ENCODE data around the gene TLCD2.

Gene TLCD2

DNA sequence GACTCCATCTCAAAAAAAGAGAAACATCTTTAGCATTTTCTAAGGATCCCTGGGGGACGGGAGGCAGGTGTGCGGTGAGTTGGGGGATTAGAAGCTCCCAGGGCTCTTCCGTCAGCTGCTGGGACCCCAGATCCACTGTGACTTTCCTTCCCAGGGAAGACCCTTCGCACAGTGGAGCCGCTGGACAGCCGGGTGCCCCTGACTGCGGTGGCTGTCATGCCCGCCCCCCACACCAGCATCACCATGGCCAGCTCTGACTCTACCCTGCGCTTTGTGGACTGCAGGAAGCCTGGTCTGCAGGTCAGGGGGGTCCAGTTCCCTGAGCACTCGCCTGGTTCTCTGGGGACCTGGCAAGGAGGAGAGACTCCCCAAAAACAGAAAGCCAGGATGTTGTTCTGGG is 25.2 kb upstream of the TLCD2 start:
- H3K4me1 ChIP-seq (ENCODE audit: control insufficient read depth, insufficient read depth, low read length): no peaks in the 10 kb centered on the region
- WGBS, 2 experiments: 92 to 95% methylated on average over 10 of the region's 10 CpGs
- H3K27ac ChIP-seq (ENCODE audit: insufficient read depth, low read depth, low read length, poor library complexity, severe bottlenecking): no peak overlapping the region
- H3K36me3 ChIP-seq (ENCODE audit: control insufficient read depth, insufficient read depth, low read length): no peaks in the 10 kb centered on the region
- H3K27me3 ChIP-seq (ENCODE audit: control insufficient read depth, insufficient read depth, low read length, poor library complexity, severe bottlenecking): no peaks in the 10 kb centered on the region
- H3K9me3 ChIP-seq (ENCODE audit: control insufficient read depth, low read length): no peaks in the 10 kb centered on the region
- no peak overlapping the region for H3K4me3 ChIP-seq (ENCODE audit: insufficient read depth, low read depth, low read length)

DNA sequence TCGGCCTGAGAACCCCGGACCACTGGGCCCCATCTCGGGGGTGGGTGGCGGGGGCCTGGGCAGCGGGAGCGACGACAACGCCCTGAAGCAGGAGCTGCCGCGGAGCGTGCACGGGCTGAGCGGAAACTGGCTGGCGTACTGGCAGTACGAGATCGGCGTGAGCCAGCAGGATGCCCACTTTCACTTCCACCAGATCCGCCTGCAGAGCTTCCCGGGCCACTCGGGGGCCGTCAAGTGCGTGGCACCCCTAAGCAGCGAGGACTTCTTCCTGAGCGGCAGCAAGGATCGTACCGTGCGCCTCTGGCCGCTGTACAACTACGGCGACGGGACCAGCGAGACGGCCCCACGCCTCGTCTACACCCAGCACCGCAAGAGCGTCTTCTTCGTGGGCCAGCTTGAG is 23.6 kb upstream of the TLCD2 start:
- H3K36me3 ChIP-seq (ENCODE audit: control insufficient read depth, insufficient read depth, low read length): no peaks in the 10 kb centered on the region
- no peaks in the 10 kb centered on the region for H3K4me1 ChIP-seq (ENCODE audit: control insufficient read depth, insufficient read depth, low read length)
- no peak overlapping the region for H3K27ac ChIP-seq (ENCODE audit: insufficient read depth, low read depth, low read length, poor library complexity, severe bottlenecking)
- no peak overlapping the region for H3K4me3 ChIP-seq (ENCODE audit: insufficient read depth, low read depth, low read length)
- no peaks in the 10 kb centered on the region for H3K9me3 ChIP-seq (ENCODE audit: control insufficient read depth, low read length)
- 95 to 96% methylated on average over 38 of the region's 38 CpGs for WGBS, 2 experiments
- no peaks in the 10 kb centered on the region for H3K27me3 ChIP-seq (ENCODE audit: control insufficient read depth, insufficient read depth, low read length, poor library complexity, severe bottlenecking)

DNA sequence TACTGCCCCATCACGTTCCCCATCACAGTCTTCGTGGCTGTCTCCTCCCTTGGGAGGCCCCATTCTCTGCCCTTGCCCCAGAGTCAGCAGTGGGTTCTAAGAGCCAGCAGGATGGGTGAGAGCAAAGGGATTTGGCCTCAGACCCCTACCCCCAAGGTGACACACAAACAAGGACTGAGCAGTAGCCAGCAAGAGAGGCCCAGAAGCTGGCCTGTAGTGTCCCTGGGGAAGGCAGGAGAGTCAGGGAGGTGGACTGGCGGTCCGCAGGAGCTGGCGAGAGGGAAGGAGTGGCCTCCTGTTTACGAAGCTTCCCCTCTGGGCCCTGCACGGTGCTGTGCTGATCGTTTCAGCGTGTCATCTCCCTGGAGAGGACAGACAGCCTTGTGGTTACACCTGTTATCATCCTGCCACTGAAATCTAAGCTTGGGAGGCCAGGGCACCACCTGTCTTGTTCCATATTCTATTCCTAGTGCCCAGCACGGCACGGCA is 22.7 kb upstream of the TLCD2 start:
- WGBS, 2 experiments: 87% methylated on average over 11 of the region's 11 CpGs
- Histone ChIP-seq H3K27ac (ENCODE audit: insufficient read depth, low read depth, low read length, poor library complexity, severe bottlenecking) (no peak overlapping the region), H3K36me3 (ENCODE audit: control insufficient read depth, insufficient read depth, low read length) (no peaks in the 10 kb centered on the region), H3K27me3 (ENCODE audit: control insufficient read depth, insufficient read depth, low read length, poor library complexity, severe bottlenecking) (no peaks in the 10 kb centered on the region), H3K9me3 (ENCODE audit: control insufficient read depth, low read length) (no peaks in the 10 kb centered on the region), H3K4me3 (ENCODE audit: insufficient read depth, low read depth, low read length) (no peak overlapping the region), H3K4me1 (ENCODE audit: control insufficient read depth, insufficient read depth, low read length) (no peaks in the 10 kb centered on the region)

DNA sequence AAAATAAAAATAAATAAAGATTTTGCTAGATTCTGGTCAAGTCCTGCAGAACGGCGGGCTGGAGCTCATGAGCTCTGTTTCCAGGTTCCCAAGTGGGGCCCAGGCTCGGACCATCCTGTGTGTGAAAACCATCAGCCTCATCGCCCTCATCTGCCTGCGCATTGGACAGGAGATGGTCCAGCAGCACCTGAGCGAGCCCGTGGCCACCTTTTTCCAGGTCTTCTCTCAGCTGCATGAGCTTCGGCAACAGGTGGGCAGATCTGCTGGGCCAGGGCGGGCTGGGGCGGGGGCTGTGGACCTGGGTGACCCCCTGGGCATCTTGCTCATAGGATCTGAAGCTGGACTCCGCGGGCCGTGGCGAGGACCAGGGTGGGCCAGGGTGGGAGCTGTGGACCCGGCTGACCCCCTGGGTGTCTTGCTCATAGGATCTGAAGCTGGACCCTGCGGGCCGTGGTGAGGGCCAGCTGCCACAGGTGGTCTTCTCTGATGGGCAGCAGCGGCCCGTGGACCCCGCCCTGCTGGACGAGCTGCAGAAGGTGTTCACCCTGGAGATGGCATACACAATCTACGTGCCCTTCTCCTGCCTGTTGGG is 22.2 kb upstream of the TLCD2 start:
- Histone ChIP-seq H3K9me3 (ENCODE audit: control insufficient read depth, low read length) (no peaks in the 10 kb centered on the region), H3K4me1 (ENCODE audit: control insufficient read depth, insufficient read depth, low read length) (no peaks in the 10 kb centered on the region), H3K36me3 (ENCODE audit: control insufficient read depth, insufficient read depth, low read length) (no peaks in the 10 kb centered on the region), H3K27ac (ENCODE audit: insufficient read depth, low read depth, low read length, poor library complexity, severe bottlenecking) (no peak overlapping the region), H3K27me3 (ENCODE audit: control insufficient read depth, insufficient read depth, low read length, poor library complexity, severe bottlenecking) (no peaks in the 10 kb centered on the region), H3K4me3 (ENCODE audit: insufficient read depth, low read depth, low read length) (no peak overlapping the region)
- WGBS, 2 experiments: 92 to 93% methylated on average over 22 of the region's 22 CpGs

DNA sequence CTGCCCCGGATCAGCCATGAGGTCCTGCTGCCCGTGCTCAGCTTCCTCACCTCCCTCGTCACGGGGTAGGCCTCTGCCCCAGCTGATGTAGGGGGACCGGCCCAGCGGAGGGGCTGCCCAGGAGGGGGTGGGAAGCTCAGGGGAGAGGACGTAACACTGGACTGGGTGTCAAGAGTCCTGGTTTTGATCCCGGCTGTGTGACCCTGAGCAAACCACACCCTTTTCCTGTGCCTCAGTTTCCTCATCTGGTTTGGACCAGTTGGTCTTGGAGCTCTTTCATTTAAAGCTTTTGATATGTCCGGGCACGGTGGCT is 21.0 kb upstream of the TLCD2 start:
- no peaks in the 10 kb centered on the region for H3K9me3 ChIP-seq (ENCODE audit: control insufficient read depth, low read length)
- no peaks in the 10 kb centered on the region for H3K4me1 ChIP-seq (ENCODE audit: control insufficient read depth, insufficient read depth, low read length)
- H3K27ac ChIP-seq (ENCODE audit: insufficient read depth, low read depth, low read length, poor library complexity, severe bottlenecking): no peak overlapping the region
- 92 to 93% methylated on average over 10 of the region's 10 CpGs for WGBS, 2 experiments
- no peaks in the 10 kb centered on the region for H3K36me3 ChIP-seq (ENCODE audit: control insufficient read depth, insufficient read depth, low read length)
- no peaks in the 10 kb centered on the region for H3K27me3 ChIP-seq (ENCODE audit: control insufficient read depth, insufficient read depth, low read length, poor library complexity, severe bottlenecking)
- H3K4me3 ChIP-seq (ENCODE audit: insufficient read depth, low read depth, low read length): no peak overlapping the region

DNA sequence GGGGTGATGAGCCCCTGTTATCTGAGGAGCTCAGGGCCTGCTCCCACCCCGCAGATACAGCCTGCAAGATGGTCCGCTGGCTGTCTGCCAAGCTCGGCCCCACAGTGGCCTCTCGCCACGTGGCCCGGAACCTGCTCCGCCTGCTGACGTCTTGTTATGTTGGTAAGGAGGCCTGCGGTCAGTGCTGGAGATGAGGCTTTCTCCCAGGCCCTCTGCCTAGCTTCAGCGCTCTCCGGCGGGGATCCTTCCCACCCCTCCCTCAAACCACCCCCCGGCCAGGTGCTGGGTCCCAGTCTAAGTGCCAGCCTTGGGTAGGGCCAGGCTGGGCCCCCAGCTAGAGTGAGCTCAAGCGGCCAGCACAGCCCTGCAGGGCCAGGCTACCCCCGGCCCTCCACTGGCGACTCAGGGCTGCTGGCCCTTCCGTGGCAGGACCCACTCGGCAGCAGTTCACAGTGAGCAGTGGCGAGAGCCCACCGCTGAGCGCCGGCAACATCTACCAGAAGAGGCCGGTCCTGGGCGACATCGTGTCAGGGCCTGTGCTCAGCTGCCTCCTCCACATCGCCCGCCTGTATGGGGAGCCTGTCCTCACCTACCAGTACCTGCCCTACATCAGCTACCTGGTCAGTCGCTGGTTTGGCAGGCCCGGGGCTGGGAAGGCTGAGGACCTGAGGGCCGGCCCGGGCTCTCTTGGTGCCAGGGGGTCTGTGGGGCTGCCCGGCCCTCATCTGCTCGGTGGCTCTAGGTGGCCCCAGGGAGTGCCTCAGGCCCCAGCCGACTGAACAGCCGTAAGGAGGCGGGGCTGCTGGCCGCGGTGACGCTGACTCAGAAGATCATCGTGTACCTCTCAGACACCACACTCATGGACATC is 20.4 kb upstream of the TLCD2 start:
- Histone ChIP-seq H3K4me3 (ENCODE audit: insufficient read depth, low read depth, low read length) (no peak overlapping the region), H3K36me3 (ENCODE audit: control insufficient read depth, insufficient read depth, low read length) (no peaks in the 10 kb centered on the region), H3K27ac (ENCODE audit: insufficient read depth, low read depth, low read length, poor library complexity, severe bottlenecking) (no peak overlapping the region), H3K4me1 (ENCODE audit: control insufficient read depth, insufficient read depth, low read length) (no peaks in the 10 kb centered on the region), H3K27me3 (ENCODE audit: control insufficient read depth, insufficient read depth, low read length, poor library complexity, severe bottlenecking) (no peaks in the 10 kb centered on the region), H3K9me3 (ENCODE audit: control insufficient read depth, low read length) (no peaks in the 10 kb centered on the region)
- 92 to 94% methylated on average over 40 of the region's 40 CpGs for WGBS, 2 experiments

DNA sequence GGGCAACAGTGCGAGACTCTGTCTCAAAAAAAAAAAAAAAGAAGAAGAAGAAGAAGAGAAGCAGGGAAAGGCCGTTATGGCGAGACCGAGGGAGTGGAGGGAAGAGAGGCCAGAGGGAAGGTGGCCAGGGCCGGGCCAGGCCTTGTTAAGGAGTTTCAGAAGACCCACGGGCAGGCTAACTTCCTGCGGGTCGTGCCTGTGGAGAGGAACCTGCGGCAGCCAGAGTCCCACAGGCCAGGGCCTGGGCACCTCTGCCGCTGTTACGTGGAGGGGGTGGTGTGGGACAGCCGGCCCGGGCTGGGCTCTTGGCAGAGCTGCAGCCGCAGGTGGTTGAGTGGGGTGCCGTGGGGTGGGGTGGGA is 19.8 kb upstream of the TLCD2 start:
- H3K27me3 ChIP-seq (ENCODE audit: control insufficient read depth, insufficient read depth, low read length, poor library complexity, severe bottlenecking): no peaks in the 10 kb centered on the region
- H3K27ac ChIP-seq (ENCODE audit: insufficient read depth, low read depth, low read length, poor library complexity, severe bottlenecking): no peak overlapping the region
- H3K36me3 ChIP-seq (ENCODE audit: control insufficient read depth, insufficient read depth, low read length): no peaks in the 10 kb centered on the region
- 93 to 94% methylated on average over 15 of the region's 15 CpGs for WGBS, 2 experiments
- peaks cover 4% of the 10 kb centered on the region for H3K4me1 ChIP-seq (ENCODE audit: control insufficient read depth, insufficient read depth, low read length)
- no peak overlapping the region for H3K4me3 ChIP-seq (ENCODE audit: insufficient read depth, low read depth, low read length)
- no peaks in the 10 kb centered on the region for H3K9me3 ChIP-seq (ENCODE audit: control insufficient read depth, low read length)

DNA sequence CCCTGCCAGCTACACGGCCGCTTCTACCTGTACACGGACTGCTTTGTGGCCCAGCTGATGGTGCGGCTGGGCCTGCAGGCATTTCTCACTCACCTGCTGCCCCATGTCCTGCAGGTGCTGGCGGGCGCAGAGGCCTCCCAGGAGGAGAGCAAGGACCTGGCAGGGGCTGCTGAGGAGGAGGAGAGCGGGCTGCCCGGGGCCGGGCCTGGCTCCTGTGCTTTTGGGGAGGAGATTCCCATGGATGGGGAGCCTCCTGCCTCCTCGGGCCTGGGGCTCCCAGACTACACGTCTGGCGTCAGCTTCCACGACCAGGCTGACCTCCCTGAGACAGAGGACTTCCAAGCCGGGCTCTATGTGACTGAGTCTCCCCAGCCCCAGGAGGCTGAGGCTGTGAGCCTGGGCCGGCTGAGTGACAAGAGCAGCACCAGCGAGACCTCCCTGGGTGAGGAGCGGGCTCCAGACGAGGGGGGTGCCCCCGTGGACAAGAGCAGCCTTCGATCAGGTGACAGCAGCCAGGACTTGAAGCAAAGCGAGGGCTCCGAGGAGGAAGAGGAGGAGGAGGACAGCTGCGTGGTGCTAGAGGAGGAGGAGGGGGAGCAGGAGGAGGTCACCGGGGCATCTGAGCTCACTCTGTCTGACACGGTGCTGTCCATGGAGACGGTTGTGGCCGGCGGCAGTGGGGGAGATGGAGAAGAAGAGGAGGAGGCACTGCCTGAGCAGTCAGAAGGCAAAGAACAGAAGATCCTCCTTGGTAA is 17.9 kb upstream of the TLCD2 start:
- no peaks in the 10 kb centered on the region for H3K27me3 ChIP-seq (ENCODE audit: control insufficient read depth, insufficient read depth, low read length, poor library complexity, severe bottlenecking)
- peaks cover 4% of the 10 kb centered on the region for H3K4me1 ChIP-seq (ENCODE audit: control insufficient read depth, insufficient read depth, low read length)
- WGBS, 2 experiments: 94% methylated on average over 28 of the region's 28 CpGs
- H3K9me3 ChIP-seq (ENCODE audit: control insufficient read depth, low read length): no peaks in the 10 kb centered on the region
- H3K4me3 ChIP-seq (ENCODE audit: insufficient read depth, low read depth, low read length): no peak overlapping the region
- H3K36me3 ChIP-seq (ENCODE audit: control insufficient read depth, insufficient read depth, low read length): no peaks in the 10 kb centered on the region
- H3K27ac ChIP-seq (ENCODE audit: insufficient read depth, low read depth, low read length, poor library complexity, severe bottlenecking): no peak overlapping the region

DNA sequence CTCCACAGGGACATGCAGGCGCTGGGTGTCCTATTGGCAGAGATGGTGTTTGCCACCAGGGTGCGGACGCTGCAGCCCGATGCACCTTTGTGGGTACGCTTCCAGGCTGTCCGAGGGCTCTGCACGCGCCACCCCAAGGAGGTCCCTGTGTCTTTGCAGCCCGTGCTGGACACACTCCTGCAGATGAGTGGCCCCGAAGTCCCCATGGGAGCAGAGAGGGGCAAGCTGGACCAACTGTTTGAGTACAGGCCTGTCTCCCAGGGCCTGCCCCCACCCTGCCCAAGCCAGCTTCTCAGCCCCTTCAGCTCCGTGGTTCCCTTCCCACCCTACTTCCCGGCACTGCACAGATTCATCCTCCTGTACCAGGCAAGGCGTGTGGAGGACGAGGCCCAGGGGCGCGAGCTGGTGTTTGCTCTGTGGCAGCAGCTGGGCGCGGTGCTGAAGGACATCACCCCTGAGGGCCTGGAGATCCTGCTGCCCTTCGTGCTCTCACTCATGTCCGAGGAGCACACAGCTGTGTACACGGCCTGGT is 17.1 kb upstream of the TLCD2 start:
- Histone ChIP-seq H3K4me1 (ENCODE audit: control insufficient read depth, insufficient read depth, low read length) (peaks cover 4% of the 10 kb centered on the region), H3K4me3 (ENCODE audit: insufficient read depth, low read depth, low read length) (no peak overlapping the region), H3K9me3 (ENCODE audit: control insufficient read depth, low read length) (no peaks in the 10 kb centered on the region), H3K36me3 (ENCODE audit: control insufficient read depth, insufficient read depth, low read length) (no peaks in the 10 kb centered on the region), H3K27me3 (ENCODE audit: control insufficient read depth, insufficient read depth, low read length, poor library complexity, severe bottlenecking) (no peaks in the 10 kb centered on the region), H3K27ac (ENCODE audit: insufficient read depth, low read depth, low read length, poor library complexity, severe bottlenecking) (no peak overlapping the region)
- WGBS, 2 experiments: 95 to 96% methylated on average over 21 of the region's 21 CpGs

DNA sequence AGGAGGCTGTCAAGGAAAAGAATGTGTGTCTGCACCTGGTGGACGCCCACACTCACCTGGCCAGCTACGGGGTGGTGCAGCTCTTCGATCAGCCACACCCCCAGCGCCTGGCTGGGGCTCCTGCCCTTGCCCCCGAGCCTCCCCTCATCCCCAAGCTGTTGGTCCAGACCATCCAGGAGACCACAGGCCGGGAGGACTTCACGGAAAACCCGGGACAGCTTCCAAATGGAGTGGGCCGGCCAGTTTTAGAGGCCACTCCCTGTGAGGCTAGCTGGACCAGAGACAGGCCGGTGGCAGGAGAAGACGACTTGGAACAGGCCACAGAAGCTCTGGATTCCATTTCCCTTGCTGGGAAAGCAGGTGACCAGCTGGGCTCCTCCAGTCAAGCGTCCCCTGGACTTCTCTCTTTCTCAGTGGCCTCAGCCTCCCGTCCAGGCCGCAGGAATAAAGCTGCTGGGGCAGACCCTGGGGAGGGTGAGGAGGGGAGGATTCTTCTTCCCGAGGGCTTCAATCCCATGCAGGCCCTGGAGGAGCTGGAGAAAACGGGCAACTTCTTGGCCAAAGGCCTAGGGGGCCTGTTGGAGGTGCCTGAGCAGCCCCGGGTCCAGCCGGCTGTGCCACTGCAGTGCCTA is 16.6 kb upstream of the TLCD2 start:
- Histone ChIP-seq H3K36me3 (ENCODE audit: control insufficient read depth, insufficient read depth, low read length) (no peaks in the 10 kb centered on the region), H3K4me3 (ENCODE audit: insufficient read depth, low read depth, low read length) (no peak overlapping the region), H3K4me1 (ENCODE audit: control insufficient read depth, insufficient read depth, low read length) (peaks cover 4% of the 10 kb centered on the region), H3K27me3 (ENCODE audit: control insufficient read depth, insufficient read depth, low read length, poor library complexity, severe bottlenecking) (no peaks in the 10 kb centered on the region), H3K27ac (ENCODE audit: insufficient read depth, low read depth, low read length, poor library complexity, severe bottlenecking) (no peak overlapping the region), H3K9me3 (ENCODE audit: control insufficient read depth, low read length) (no peaks in the 10 kb centered on the region)
- 92 to 94% methylated on average over 18 of the region's 18 CpGs for WGBS, 2 experiments

Data from ectodermal cell (in vitro differentiated cells).